NCI-H748 treated with DMSO at 0.1 percent for 48 hours (cell line): ENCODE results near the gene PGAP2.
A peak's percentile ranks its signal among the peaks of the same experiment; 100 is the strongest.

Experiments
- DNase-seq: peaks from one replicate; lab custom pipeline; 2025; lab: John Stamatoyannopoulos, UW

The PGAP2 gene

DNA sequence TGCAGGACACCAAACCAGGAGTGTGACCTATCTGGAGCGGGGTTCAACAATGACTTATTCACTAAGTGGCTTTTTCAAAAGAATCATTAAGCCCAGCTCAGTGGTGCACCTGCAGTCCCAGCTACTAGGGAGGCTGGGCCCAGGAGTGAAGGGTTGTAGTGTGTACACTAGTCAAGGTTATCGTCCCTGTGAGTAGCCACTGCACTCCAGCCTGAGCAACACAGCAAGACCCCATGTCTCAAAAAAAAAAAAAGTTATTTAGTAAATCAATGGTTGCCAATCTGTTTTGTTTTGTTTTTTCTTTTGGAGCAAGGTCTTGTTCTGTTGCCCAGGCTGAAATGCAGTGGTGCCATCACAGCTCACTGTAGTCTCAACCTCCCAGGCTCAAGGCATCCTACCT lies 24.5 kb downstream of the PGAP2 start:
- no peak for DNase-seq

DNA sequence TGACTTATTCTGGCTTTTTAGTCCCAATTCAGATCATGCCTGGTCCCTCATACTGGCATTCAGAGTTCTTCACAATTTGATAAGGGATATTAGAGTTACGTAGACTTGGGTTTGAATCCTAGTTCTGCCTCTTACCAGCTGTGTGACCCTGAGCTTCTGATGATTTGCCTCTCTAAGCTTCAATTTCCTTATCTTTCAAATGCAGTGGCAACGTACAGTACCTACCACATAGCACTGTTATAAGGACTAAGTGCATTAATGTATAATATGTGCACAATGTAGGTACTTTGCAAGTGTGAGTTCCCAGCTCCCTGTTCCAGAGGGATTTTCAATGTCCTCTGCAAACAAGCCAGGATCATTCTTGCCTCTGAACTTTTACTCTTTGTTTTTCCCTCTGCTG lies 25.1 kb downstream of the PGAP2 start:
- no peak for DNase-seq

- no peak for DNase-seq
These were observed 25.9 kb downstream of the PGAP2 start for GRCh38 chr11:3834349-3834663.

DNA sequence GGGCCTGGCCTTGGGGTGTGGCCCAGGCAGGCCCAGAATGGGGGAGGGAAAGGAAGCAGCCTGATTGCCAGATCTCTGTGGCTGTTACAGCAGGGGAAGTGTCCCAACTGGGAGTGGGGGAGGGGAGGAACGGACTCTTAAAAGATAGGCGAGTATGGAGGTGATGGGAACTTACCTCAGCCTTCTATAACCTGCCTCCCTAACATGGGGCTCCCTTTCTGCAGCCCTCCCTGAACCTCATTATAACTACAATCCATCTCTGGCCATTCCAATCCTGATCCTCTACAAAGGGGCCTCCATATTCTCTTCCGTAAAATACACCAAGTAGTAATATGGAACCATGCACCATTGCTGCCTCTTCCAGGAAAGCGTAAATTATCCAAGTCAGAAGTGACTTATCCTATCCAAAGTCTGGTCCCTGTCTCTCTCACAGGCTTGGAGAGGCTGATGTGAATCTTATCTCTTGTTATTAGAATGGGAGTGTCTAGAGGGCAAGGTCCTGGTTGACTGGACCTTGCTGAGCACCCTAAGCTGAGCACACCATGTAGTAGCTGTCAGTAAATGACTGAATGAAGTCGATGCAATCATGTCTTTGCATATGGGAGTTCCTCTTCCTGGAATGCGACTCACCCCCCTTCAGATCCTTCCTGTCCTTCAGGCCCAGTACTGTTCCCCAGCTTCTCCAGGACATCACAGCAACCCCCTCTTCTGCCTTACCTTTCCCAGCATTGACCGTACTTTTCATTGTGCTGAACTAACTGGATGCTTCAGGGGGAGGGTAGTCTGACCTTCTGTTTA lies 26.5 kb downstream of the PGAP2 start:
- no peak for DNase-seq

DNA sequence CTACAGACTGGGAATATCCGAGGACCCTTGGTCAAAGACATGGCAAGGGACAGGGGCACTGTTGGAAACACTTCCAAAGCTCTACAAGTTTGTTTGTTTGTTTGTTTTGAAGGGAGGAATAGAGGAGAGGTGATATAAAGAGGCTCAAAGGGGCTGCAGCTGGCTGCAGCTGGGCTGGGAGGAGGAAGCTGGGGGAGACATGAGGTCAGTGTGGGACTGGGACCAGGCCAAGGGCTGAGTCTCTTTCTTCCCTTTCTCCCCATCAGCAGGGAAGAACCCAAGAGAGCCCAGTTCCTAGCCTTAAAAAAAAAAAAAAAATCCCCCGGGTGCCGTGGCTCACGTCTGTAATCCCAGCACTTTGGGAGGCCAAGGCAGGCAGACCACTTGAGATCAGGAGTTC lies 27.4 kb downstream of the PGAP2 start:
- DNase-seq, result no peak

GRCh38 chr11:3836903-3837302 lies 28.5 kb downstream of the PGAP2 start:
- no peak for DNase-seq

DNA sequence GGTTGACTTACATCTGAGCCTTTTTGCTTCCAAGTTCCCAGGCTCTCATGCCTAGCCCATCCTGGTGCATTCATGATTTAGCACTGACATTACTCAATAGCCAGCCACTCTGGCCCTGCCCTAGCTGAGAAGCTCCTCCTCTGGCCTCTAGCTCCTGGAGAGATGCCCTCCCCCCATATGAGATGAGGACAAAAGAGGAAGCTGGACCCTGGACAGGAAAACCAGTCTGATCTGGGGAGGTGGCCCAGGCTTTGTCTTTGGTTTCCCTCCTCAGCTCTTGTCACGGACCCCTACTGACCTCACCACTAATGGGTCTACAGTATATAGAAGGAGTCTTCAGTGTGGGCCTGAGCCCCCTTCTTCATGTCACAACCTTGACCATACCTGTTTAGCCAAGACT lies 29.4 kb downstream of the PGAP2 start:
- DNase-seq, result no peak

DNA sequence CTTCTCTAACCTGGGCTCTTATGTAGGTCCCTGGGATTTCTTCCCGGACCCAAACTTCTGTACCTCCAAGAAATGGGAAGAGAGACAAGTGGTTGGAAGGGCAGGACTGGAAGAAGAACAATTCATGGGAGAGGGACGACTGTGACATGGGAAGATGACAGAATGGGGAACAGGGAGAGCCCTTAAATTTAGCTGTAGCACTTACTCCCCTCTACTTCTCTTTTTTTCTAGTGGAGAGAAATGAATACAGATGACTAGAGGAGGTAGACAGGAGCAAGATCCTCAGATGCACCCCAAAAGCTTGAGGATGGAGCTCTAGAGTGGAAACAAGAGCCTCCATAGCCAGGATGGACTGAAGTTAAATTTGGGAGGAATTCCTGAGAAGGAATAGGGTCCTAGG lies 30.1 kb downstream of the PGAP2 start:
- DNase-seq, result no peak

DNA sequence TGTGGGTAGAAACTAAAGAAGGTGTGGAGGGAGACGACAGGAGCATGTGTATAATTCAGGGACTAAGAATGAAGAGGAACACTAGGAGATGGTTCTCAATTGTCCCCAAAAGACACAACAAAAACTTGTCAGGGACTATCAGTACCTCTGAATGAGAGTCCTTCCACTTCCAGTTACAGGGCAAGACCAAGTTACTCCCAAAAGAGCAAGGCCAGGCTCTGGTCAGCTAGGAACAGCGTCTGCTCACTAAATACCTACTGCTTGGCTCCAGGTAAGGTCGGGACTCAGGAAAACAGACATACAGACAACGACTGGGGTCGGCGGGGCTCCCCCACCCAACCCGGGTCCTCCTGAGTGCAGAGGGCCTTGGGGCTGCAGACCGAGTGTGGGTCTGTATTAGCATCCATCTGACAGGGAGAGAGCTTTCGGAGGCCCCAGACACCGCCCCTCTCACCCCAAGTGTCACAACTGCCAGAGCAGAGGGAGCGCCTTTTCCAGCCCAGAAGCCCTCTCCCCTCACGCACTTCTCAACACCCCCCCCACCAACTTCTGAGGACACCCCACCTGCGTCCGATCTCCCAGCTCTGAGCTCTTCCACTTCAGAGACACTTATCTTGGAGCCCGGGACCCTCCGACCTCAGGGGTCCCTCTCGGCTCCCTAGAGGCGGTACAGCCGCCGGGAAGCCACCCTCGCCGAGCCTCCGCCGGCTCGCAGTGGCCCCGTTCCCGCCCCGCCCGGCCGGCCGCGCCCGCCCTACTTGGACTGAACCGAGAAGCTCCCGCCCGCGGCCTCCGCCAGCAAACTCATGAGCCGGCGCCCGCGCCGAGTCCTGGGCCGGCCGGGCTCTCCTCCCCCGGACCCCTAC lies 31.9 kb downstream of the PGAP2 start:
- no peak for DNase-seq

GRCh38 chr11:3840870-3841425 lies 32.6 kb downstream of the PGAP2 start, which contains the start of gene RHOG:
Gene RHOG, minus strand, starts transcription at chr11:3840959. Its CDS starts 12,821 bp downstream, at chr11:3828138.
- peak; percentile 35 for DNase-seq

- peak; percentile 65 for DNase-seq
These were observed 33.3 kb downstream of the PGAP2 start for GRCh38 chr11:3841426-3842350.

- no peak for DNase-seq
These were observed 35.0 kb downstream of the PGAP2 start for GRCh38 chr11:3843326-3843725.

GRCh38 chr11:3845246-3845645 lies 36.9 kb downstream of the PGAP2 start:
- no peak for DNase-seq

GRCh38 chr11:3845670-3846069 lies 37.3 kb downstream of the PGAP2 start:
- no peak for DNase-seq

- peak; percentile 18 for DNase-seq
These were observed 41.0 kb downstream of the PGAP2 start for GRCh38 chr11:3849297-3849874.

DNA sequence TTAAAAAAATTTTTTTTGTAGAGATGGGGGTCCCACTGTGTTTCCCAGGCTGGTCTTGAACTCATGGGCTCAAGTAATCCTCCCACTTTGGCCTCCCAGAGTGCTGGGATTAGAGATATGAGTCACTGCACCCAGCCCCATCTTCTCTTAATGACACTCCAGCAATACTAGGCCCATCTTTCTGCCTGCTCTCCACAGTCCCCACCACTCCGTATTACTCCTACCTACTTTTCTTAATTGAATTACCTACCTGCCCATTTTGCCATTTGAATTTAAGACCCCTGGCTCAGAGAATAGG lies 45.1 kb downstream of the PGAP2 start:
- no peak for DNase-seq

- DNase-seq, result no peak
These were observed 45.7 kb downstream of the PGAP2 start for GRCh38 chr11:3853899-3854659.

GRCh38 chr11:3854660-3854976 lies 46.3 kb downstream of the PGAP2 start:
- DNase-seq, result no peak

DNA sequence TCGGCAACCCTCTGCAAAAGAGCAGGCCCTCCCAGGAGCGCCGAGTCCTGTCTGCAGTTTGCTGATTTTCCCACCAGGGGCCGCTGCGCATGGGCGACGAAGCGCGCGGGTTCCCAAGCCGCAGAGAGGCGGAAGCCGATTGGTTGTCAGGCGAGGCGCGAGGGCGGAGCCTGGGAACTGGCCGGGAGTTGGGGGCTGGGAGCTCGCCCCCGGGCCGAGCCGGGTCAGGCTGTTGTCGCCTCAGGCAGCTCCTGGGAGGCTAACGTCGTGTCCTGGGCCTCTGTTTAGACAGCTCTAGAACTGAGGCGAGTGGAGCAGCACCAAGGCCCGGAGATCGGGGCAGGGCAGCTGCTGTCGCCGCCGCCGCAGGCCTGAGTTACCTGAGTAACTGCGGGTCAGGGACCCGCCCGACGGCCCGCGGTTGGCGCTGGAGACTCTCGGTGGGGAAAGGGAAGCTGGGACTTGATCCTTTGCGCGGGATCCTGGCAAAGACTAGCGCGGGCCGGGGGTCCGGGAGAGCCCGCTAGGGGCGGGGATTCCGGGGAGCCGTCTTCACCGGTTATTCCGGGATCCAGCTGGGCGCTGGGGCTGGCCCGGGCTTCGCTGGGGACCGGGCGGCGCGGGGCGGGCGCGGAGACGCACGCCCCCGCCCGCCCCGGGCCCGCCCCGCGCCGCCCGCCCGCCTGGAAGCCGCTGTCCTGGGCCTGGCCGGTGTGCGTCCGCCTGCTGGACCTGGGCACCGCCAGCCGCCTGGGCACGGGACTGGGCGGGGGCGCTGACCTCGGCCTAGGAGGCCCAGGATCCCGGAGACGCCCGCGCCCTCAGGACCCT lies 46.8 kb downstream of the PGAP2 start, which contains the start of gene STIM1:
STIM1 (plus strand) TSS at position 688 of the 831 bp plus-strand sequence. CDS start 607 bp downstream, outside the sequence.
- DNase-seq, result peak; percentile 79
